AG04450 (cell line): ENCODE results near the gene KRTAP3-3. TPM values are rescaled to one million over a fixed set of nuclear protein-coding genes. Genes with fewer than 3 reads are reported as not detected.
A peak's percentile ranks its signal among the peaks of the same experiment; 100 is the strongest.

Experiments
- CTCF ChIA-PET: fragments of 300-600, 350-600 bp; formaldehyde crosslinking; extraction: SDS; loops from one replicate; lab custom pipeline; 2022; ENCODE audit warnings: antibody characterized with exemption, inconsistent platforms; lab: Charles Lee
- POLR2A ChIA-PET: fragments of 350-600 bp; formaldehyde crosslinking; extraction: SDS; loops from one replicate; lab custom pipeline; 2021; ENCODE audit warnings: antibody characterized with exemption, inconsistent platforms; lab: Yijun Ruan, JAX
- DNase-seq: peaks from one replicate; pipeline ENCODE4 v3.0.0-alpha.2; 2011; ENCODE audit warnings: low read depth, low spot score
- H3K27ac ChIP-seq: one replicate; pipeline ENCODE4 v1.5.1; 2012; ENCODE audit warnings: low read depth, low read length, control low read depth
- H3K27me3 ChIP-seq: one replicate; pipeline ENCODE4 v1.6.0; 2012; ENCODE audit warnings: low read length; ENCODE audit not compliant: control insufficient read depth, insufficient read depth
- H3K4me3 ChIP-seq: 2 replicates; pipeline ENCODE4 v1.5.1; 2011; ENCODE audit warnings: mild to moderate bottlenecking, low read depth, low read length, control low read depth
- H3K9me3 ChIP-seq: 2 replicates; pipeline ENCODE4 v1.5.1; 2012; ENCODE audit warnings: low read length; ENCODE audit not compliant: control insufficient read depth, insufficient read depth
- CTCF ChIP-seq: IDR thresholded peaks from 2 replicates; pipeline ENCODE4 v1.5.1; 2011; ENCODE audit warnings: low read depth, low read length, control low read depth, inconsistent platforms
- polyA plus RNA-seq: library from polyadenylated mRNA; depleted of rRNA; stranded (reverse); fragments of >200 nt; gene quantifications from 2 replicates; pipeline ENCODE4 v1.2.3, GENCODE V29; 2011

KRTAP3-3 gene
- polyA plus RNA-seq, 1 experiment: not detected

- TF ChIP-seq CTCF: no peak
- CTCF ChIA-PET: no interaction called here
- no peak for DNase-seq
- POLR2A ChIA-PET: no interaction called here
- no peak overlapping the region for H3K4me3 ChIP-seq
- no peaks in the 10 kb centered on the region for H3K9me3 ChIP-seq
- H3K27ac ChIP-seq: no peak overlapping the region
- H3K27me3 ChIP-seq: no peaks in the 10 kb centered on the region
Observed at GRCh38 chr17:41018541-41018940, 24.6 kb upstream of the KRTAP3-3 start.

GRCh38 chr17:41016578-41017215 is 22.7 kb upstream of the KRTAP3-3 start:
- ChIA-PET POLR2A (no interaction called here), CTCF (no interaction called here)
- no peak overlapping the region for H3K4me3 ChIP-seq

GRCh38 chr17:41015454-41015853 is 21.5 kb upstream of the KRTAP3-3 start:
- no peak for TF ChIP-seq CTCF
- DNase-seq: no peak
- POLR2A ChIA-PET: no interaction called here
- Histone ChIP-seq H3K27me3 (no peaks in the 10 kb centered on the region), H3K27ac (no peak overlapping the region), H3K4me3 (no peak overlapping the region), H3K9me3 (no peaks in the 10 kb centered on the region)
- CTCF ChIA-PET: interaction anchor here (0.7 kb wide), 1 partner anchor 534 kb away, joined by 3 read pairs; no protein-coding TSS in a partner anchor

More at GRCh38 chr17:41016578-41017215, 22.7 kb upstream of the KRTAP3-3 start:
- Histone ChIP-seq H3K9me3 (no peaks in the 10 kb centered on the region), H3K27me3 (no peaks in the 10 kb centered on the region), H3K27ac (no peak overlapping the region)
- TF ChIP-seq CTCF: no peak
- DNase-seq: no peak

- no peak overlapping the region for H3K4me3 ChIP-seq
- H3K9me3 ChIP-seq: no peaks in the 10 kb centered on the region
- CTCF ChIA-PET: no interaction called here
- POLR2A ChIA-PET: no interaction called here
- H3K27me3 ChIP-seq: no peaks in the 10 kb centered on the region
- TF ChIP-seq CTCF: no peak
- no peak overlapping the region for H3K27ac ChIP-seq
- peak; percentile 13 for DNase-seq
Observed at GRCh38 chr17:41013606-41014005, 19.6 kb upstream of the KRTAP3-3 start.

GRCh38 chr17:41013181-41013580 is 19.2 kb upstream of the KRTAP3-3 start:
- no peaks in the 10 kb centered on the region for H3K27me3 ChIP-seq
- no peak overlapping the region for H3K27ac ChIP-seq
- H3K4me3 ChIP-seq: no peak overlapping the region
- ChIA-PET CTCF (no interaction called here), POLR2A (no interaction called here)
- no peak for DNase-seq
- H3K9me3 ChIP-seq: no peaks in the 10 kb centered on the region
- TF ChIP-seq CTCF: no peak
